Ovary (tissue), 9 donors: ENCODE results near the gene GPC6. TPM values are rescaled to one million over a fixed set of nuclear protein-coding genes. Genes with fewer than 3 reads are reported as not detected.

Experiments
- DNase-seq, 5 donors: peaks; one replicate each; pipeline ENCODE4 v3.0.0-alpha.2; 2019 to 2020
- H3K27ac ChIP-seq, 2 donors: fragments of 200-600 bp; one replicate each; pipeline versions ENCODE4 v1.5.1 to v1.8.0; 2019 to 2022
- H3K27me3 ChIP-seq: fragments of 200-600 bp; one replicate; pipeline ENCODE4 v1.8.0; 2022
- H3K36me3 ChIP-seq: fragments of 200-600 bp; sonication (generic); one replicate; pipeline ENCODE4 v1.5.1; 2019
- H3K4me1 ChIP-seq: one replicate; pipeline ENCODE4 v1.8.1; 2013; ENCODE audit warnings: mild to moderate bottlenecking, moderate library complexity; ENCODE audit not compliant: insufficient read depth
- H3K4me3 ChIP-seq: fragments of 200-600 bp; sonication (generic); one replicate; pipeline ENCODE4 v1.5.1; 2017
- H3K9me3 ChIP-seq, 2 donors: fragments of 200-600 bp in 1 of 2; sonication (generic) in 1 of 2; one replicate each; pipeline versions ENCODE4 v1.5.1 to v1.8.1; 2013 to 2019; ENCODE audit warnings: mild to moderate bottlenecking in 1 of 2, moderate library complexity in 1 of 2
- EP300 ChIP-seq: sonication (generic); formaldehyde crosslinking; IDR thresholded peaks from one replicate; pipeline ENCODE4 v1.6.1; 2017; ENCODE audit warnings: antibody characterized with exemption
- POLR2A ChIP-seq: fragments of 450-650 bp; IDR thresholded peaks from one replicate; pipeline ENCODE4 v1.6.1; 2017; ENCODE audit warnings: antibody characterized with exemption, mild to moderate bottlenecking, moderate library complexity
- WGBS, 3 donors: extraction: QIAGEN DNeasy Blood & Tissue Kit in 1 of 3; methylation state at CpG; one replicate each; pipeline versions ENCODE4 v1.1.5 to v1.1.7; 2013 to 2017; 5-methylcytosine and 5-hydroxymethylcytosine counted together
- intact Hi-C, 4 donors: fragments of 100-400 bp; cut with DNase I; formaldehyde crosslinking; loops; one replicate each; pipeline versions ENCODE4 v1.11.0 to v1.15.1; 2022 to 2023
- polyA plus RNA-seq, 2 donors: library from polyadenylated mRNA; stranded (reverse); fragments of 200-250 nt in 1 of 2; fragments of 350-450 nt in 1 of 2; fragmentation: Illumina TruSeq in 1 of 2; extraction: RNeasy Lipid Tissue Mini Kit (QIAGEN cat#74804) in 1 of 2; gene quantifications; one replicate each; pipeline ENCODE4 v1.2.3, GENCODE V29; 2013 to 2014
- total RNA-seq, 7 donors: library from RNA; depleted of rRNA in 2 of 7; stranded (reverse); fragments of >200 nt in 2 of 7; fragmentation: NEBNext Ultra II Directional in 3 of 7; extraction: Animal tissue kit (Norgen Biotek cat#: 25700) in 3 of 7; gene quantifications; one replicate each; pipeline versions ENCODE4 v1.1.0 to v1.2.4, GENCODE V29; 2016 to 2023
- TF ChIP-seq, protein P1 (sequence below), 3 donors: fragments of 450-650 bp in 2 of 3; fragments of 200-600 bp in 1 of 3; IDR thresholded peaks; one replicate each; pipeline versions ENCODE4 v1.5.1 to v1.8.0; 2016 to 2022; ENCODE audit warnings: antibody characterized with exemption in 3 of 3, mild to moderate bottlenecking in 1 of 3
- donor health status: DM: no; HTN: no; CAD: no; lungs with moderate emphysema.
- donor health status: DM: no; HTN: no; CAD: no.
- donor health status: Bipolar disorder and iron deficiency.
- donor health status: DM: yes; HTN: yes; CAD: no.
- donor health status: DM: no; HTN: no; CAD: no.
- donor health status: DM: yes; HTN: yes; CAD: no.

Gene GPC6
- total and polyA plus RNA-seq, 9 donors: 4.3 to 22.3 (median 17.9) TPM

DNA sequence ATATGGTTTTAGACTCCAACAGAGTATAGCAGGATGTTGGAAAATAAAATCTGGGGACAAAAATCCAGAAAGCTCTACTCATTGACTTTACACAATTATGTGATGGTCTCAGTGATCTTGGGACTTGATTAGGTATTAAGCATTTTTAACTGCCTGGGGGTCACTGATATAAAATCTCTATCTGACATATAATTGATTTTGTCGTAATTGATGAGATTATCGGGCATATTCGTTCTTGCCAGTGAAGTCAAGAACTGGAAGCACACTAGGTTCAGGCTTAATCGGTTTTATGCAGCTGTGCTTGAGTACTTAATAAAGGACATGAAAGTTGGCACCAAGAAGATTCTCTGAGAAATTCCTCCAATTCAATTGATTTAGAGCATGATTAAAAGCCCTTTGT lies 862.1 kb downstream of the GPC6 start:
- no peak overlapping the region for H3K27ac ChIP-seq
- H3K27me3 ChIP-seq: no peaks in the 10 kb centered on the region
- H3K9me3 ChIP-seq: no peaks in the 10 kb centered on the region
- H3K36me3 ChIP-seq: no peaks in the 10 kb centered on the region
- WGBS, 3 donors: 43 to 47% (median 45%) methylated on average over 4 of the region's 4 CpGs
- no peaks in the 10 kb centered on the region for H3K4me1 ChIP-seq
- H3K4me3 ChIP-seq: no peak overlapping the region
- intact Hi-C loops: no loop called here
- DNase-seq: no peak
- TF ChIP-seq, protein P1, sequence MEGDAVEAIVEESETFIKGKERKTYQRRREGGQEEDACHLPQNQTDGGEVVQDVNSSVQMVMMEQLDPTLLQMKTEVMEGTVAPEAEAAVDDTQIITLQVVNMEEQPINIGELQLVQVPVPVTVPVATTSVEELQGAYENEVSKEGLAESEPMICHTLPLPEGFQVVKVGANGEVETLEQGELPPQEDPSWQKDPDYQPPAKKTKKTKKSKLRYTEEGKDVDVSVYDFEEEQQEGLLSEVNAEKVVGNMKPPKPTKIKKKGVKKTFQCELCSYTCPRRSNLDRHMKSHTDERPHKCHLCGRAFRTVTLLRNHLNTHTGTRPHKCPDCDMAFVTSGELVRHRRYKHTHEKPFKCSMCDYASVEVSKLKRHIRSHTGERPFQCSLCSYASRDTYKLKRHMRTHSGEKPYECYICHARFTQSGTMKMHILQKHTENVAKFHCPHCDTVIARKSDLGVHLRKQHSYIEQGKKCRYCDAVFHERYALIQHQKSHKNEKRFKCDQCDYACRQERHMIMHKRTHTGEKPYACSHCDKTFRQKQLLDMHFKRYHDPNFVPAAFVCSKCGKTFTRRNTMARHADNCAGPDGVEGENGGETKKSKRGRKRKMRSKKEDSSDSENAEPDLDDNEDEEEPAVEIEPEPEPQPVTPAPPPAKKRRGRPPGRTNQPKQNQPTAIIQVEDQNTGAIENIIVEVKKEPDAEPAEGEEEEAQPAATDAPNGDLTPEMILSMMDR (IDR thresholded peaks at IDR 0.05): no peak
- no peak for TF ChIP-seq EP300
- no peak for TF ChIP-seq POLR2A

DNA sequence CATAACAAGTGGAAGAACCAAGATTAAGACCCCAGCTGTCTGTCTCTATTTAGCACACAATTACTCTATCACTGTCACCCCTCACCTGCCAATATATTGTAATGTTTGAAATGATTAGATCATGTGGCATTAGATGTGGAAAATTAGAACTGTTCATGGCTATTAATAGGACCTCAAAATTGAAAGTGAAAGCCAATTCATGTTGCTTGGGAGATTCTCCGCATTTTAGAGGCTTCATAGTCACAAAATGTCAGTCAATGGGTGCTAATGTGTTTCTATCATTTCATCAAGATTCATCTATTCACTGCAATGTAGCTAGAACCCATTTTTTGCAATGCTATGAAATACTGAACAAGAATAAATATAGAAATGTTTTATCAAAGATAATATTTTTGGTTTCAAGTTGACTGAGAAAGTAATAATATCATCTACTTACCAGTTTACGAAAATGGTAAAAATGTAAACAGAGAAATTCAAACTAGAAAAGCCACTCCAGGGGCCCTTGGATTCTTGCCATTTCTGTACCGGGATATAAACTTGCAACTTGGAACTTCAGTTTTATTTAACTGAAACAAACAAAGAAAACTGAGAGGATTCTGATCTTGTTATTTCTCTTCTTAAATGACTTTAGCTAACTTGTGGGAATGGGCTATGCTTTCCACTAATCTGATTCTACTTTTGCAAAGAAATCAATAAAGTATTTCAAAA lies 864.3 kb downstream of the GPC6 start:
- Histone ChIP-seq H3K4me3 (no peak overlapping the region), H3K36me3 (no peaks in the 10 kb centered on the region), H3K9me3 (no peaks in the 10 kb centered on the region), H3K4me1 (no peaks in the 10 kb centered on the region), H3K27ac (no peak overlapping the region), H3K27me3 (no peaks in the 10 kb centered on the region)
- DNase-seq: no peak
- TF ChIP-seq EP300: no peak
- TF ChIP-seq, protein P1 (IDR thresholded peaks at IDR 0.05): no peak
- TF ChIP-seq POLR2A: no peak
- 4 to 21% (median 6%) methylated on average over 3 of the region's 3 CpGs for WGBS, 3 donors
- intact Hi-C loops: no loop called here

DNA sequence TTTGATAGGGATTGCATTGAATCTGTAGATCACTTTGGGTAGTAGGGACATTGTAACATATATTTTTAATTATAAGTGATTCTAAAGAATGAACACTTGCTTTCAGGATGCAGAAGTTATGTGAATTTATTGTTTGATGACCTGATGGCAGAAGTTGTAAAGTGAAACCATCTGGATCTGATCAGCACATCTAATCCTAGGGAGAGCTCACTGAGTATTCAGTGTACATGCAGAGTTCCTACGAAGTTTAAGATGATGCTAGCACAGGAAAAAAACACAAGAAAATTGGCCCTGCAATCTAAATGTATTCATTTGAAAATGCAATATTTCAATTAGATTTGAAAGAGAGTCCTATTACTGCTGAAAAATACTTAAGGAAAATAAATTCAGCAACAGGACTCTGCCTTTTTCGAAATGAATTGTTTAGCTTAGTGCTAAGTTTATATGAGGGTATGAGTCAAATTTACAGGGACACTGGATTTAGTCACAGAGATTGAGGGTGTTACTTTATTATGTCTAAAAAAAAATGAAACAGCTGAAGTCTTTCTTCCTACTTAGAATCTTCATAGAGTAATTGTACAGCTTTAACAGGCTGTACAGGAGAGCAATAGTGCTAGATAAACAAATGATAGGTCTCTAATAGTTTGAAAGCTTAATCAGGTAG lies 867.2 kb downstream of the GPC6 start:
- intact Hi-C loops: no loop called here
- Histone ChIP-seq H3K27ac (no peak overlapping the region), H3K4me1 (no peaks in the 10 kb centered on the region), H3K4me3 (no peak overlapping the region), H3K36me3 (no peaks in the 10 kb centered on the region), H3K27me3 (no peaks in the 10 kb centered on the region), H3K9me3 (no peaks in the 10 kb centered on the region)
- TF ChIP-seq POLR2A (no peak), EP300 (no peak)
- TF ChIP-seq, protein P1 (IDR thresholded peaks at IDR 0.05): no peak
- 68 to 76% (median 70%) methylated on average over 2 of the region's 2 CpGs for WGBS, 3 donors
- no peak for DNase-seq

DNA sequence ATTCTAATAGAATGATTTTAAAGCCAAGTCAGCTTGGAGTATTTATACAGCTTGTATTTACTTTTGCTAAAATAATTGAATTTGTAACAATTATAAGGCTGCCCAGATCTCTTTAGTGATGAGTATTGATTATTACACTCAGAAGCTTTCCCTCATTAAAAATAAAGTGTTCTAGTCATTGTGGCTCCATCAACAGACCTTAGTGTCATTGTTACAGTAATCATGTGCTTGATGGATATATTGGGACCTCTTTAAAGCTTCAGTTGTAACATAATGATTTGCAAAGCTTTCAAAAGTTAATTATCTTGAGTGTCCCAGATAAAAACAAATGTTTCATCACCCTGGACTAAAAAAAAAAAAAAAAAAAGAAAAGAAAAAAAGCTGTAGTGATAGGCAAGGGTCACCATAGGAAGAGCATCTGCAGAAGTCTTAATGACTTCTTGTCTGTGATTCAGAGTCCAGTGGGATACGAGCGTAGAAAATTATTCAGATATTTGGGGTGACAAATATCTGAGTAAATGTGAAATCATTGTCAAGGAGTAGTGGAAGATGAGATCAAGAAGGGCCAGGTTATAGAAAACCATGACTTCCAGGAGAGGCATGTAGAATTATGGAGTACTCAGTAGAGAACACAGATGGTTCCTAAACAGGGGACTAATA lies 883.2 kb downstream of the GPC6 start:
- DNase-seq: no peak
- H3K27me3 ChIP-seq: no peaks in the 10 kb centered on the region
- no peak overlapping the region for H3K27ac ChIP-seq
- H3K4me1 ChIP-seq: no peaks in the 10 kb centered on the region
- intact Hi-C loops: no loop called here
- H3K36me3 ChIP-seq: no peaks in the 10 kb centered on the region
- no peak for TF ChIP-seq EP300
- TF ChIP-seq POLR2A: no peak
- TF ChIP-seq, protein P1 (IDR thresholded peaks at IDR 0.05): no peak
- H3K4me3 ChIP-seq: no peak overlapping the region
- H3K9me3 ChIP-seq: no peaks in the 10 kb centered on the region
- 90 to 100% (median 98%) methylated on average over 2 of the region's 2 CpGs for WGBS, 3 donors
